ENCODE measurements around the gene TRIM2.
"Not testable (repeated sequence)": the region's sequence is repeated elsewhere in the genome, so short reads cannot be mapped to it uniquely, and the experiment has no call there.

DNA sequence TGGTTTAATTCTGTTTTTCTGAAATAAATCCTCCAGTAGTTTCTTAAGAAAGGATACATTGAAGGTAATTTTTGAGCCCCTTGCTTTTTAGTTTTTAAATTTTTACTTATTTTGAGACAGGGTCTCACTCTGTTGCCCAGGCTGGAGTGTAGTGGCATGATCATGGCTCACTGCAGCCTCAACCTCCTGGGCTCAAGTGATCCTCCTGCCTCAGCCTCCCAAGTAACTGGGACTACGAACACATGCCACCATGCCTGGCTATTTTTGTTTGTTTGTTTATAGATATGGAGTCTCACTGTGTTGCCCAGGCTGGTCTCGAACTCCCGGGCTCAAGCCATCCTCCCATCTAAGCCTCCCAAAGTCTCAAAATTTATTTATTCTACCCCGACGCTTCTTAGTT, 39.0 kb upstream of the TRIM2 start:
- not testable (repeated sequence) for TF ChIP-seq CTCF, POLR2A (IDR thresholded peaks at IDR 0.05)

All from uterus (tissue), 2 donors.